ENCODE data around the gene CERS6.

DNA sequence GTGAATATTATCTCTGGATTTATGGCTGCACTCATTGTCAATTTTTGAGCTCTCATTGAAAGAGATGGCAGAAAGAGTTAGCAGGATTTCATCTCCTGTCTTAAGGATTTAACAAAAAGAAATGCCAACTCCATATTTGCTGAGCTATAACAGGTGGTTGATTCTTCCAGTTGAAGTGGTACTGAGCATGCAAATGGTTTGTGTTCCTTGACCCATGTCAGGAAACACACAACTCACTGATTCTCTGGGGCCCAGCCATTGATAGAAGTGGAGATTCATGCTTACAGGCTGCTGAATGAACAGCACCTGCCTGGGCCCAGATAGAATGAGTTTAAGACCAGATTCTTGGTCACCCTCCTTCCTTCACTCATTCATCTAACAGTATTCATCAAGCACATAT lies 128.8 kb downstream of the CERS6 start:
- TF ChIP-seq, protein P1, sequence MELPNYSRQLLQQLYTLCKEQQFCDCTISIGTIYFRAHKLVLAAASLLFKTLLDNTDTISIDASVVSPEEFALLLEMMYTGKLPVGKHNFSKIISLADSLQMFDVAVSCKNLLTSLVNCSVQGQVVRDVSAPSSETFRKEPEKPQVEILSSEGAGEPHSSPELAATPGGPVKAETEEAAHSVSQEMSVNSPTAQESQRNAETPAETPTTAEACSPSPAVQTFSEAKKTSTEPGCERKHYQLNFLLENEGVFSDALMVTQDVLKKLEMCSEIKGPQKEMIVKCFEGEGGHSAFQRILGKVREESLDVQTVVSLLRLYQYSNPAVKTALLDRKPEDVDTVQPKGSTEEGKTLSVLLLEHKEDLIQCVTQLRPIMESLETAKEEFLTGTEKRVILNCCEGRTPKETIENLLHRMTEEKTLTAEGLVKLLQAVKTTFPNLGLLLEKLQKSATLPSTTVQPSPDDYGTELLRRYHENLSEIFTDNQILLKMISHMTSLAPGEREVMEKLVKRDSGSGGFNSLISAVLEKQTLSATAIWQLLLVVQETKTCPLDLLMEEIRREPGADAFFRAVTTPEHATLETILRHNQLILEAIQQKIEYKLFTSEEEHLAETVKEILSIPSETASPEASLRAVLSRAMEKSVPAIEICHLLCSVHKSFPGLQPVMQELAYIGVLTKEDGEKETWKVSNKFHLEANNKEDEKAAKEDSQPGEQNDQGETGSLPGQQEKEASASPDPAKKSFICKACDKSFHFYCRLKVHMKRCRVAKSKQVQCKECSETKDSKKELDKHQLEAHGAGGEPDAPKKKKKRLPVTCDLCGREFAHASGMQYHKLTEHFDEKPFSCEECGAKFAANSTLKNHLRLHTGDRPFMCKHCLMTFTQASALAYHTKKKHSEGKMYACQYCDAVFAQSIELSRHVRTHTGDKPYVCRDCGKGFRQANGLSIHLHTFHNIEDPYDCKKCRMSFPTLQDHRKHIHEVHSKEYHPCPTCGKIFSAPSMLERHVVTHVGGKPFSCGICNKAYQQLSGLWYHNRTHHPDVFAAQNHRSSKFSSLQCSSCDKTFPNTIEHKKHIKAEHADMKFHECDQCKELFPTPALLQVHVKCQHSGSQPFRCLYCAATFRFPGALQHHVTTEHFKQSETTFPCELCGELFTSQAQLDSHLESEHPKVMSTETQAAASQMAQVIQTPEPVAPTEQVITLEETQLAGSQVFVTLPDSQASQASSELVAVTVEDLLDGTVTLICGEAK (IDR thresholded peaks at IDR 0.05; ENCODE audit: borderline replicate concordance): no peak
- no peak for TF ChIP-seq FOXM1 (IDR thresholded peaks at IDR 0.05; ENCODE audit: low read depth, low read length)
- TF ChIP-seq SIN3A (IDR thresholded peaks at IDR 0.05; ENCODE audit: low read depth, low read length): no peak
- TF ChIP-seq, protein P2, sequence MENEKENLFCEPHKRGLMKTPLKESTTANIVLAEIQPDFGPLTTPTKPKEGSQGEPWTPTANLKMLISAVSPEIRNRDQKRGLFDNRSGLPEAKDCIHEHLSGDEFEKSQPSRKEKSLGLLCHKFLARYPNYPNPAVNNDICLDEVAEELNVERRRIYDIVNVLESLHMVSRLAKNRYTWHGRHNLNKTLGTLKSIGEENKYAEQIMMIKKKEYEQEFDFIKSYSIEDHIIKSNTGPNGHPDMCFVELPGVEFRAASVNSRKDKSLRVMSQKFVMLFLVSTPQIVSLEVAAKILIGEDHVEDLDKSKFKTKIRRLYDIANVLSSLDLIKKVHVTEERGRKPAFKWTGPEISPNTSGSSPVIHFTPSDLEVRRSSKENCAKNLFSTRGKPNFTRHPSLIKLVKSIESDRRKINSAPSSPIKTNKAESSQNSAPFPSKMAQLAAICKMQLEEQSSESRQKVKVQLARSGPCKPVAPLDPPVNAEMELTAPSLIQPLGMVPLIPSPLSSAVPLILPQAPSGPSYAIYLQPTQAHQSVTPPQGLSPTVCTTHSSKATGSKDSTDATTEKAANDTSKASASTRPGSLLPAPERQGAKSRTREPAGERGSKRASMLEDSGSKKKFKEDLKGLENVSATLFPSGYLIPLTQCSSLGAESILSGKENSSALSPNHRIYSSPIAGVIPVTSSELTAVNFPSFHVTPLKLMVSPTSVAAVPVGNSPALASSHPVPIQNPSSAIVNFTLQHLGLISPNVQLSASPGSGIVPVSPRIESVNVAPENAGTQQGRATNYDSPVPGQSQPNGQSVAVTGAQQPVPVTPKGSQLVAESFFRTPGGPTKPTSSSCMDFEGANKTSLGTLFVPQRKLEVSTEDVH (IDR thresholded peaks at IDR 0.05; ENCODE audit: low read depth, partially characterized antibody): no peak
- TF ChIP-seq ZNF24 (IDR thresholded peaks at IDR 0.05): no peak
- TF ChIP-seq ZNF207 (IDR thresholded peaks at IDR 0.05; ENCODE audit: borderline replicate concordance): no peak
- TF ChIP-seq, protein P3, sequence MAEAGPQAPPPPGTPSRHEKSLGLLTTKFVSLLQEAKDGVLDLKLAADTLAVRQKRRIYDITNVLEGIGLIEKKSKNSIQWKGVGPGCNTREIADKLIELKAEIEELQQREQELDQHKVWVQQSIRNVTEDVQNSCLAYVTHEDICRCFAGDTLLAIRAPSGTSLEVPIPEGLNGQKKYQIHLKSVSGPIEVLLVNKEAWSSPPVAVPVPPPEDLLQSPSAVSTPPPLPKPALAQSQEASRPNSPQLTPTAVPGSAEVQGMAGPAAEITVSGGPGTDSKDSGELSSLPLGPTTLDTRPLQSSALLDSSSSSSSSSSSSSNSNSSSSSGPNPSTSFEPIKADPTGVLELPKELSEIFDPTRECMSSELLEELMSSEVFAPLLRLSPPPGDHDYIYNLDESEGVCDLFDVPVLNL (IDR thresholded peaks at IDR 0.05; ENCODE audit: low read depth, low read length): no peak
- TF ChIP-seq, protein P4, sequence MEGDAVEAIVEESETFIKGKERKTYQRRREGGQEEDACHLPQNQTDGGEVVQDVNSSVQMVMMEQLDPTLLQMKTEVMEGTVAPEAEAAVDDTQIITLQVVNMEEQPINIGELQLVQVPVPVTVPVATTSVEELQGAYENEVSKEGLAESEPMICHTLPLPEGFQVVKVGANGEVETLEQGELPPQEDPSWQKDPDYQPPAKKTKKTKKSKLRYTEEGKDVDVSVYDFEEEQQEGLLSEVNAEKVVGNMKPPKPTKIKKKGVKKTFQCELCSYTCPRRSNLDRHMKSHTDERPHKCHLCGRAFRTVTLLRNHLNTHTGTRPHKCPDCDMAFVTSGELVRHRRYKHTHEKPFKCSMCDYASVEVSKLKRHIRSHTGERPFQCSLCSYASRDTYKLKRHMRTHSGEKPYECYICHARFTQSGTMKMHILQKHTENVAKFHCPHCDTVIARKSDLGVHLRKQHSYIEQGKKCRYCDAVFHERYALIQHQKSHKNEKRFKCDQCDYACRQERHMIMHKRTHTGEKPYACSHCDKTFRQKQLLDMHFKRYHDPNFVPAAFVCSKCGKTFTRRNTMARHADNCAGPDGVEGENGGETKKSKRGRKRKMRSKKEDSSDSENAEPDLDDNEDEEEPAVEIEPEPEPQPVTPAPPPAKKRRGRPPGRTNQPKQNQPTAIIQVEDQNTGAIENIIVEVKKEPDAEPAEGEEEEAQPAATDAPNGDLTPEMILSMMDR (IDR thresholded peaks at IDR 0.05 in 2 of 3, conservative IDR thresholded peaks at IDR 0.05 in 1 of 3; ENCODE audit: control insufficient read depth in 2 of 3, extremely low read depth in 1 of 3, insufficient read depth in 1 of 3, low read depth in 3 of 3, low read length in 3 of 3): no peak

All from GM12878 (cell line).